Hepatocyte (in vitro differentiated cells): ENCODE measurements around the gene PNPLA5.

Source experiments
- EZH2 ChIP-seq: fragments of 200-600 bp; sonication (generic); IDR thresholded peaks from 2 replicates; pipeline ENCODE4 v1.6.1; 2016; ENCODE audit warnings: antibody characterized with exemption, mild to moderate bottlenecking, borderline replicate concordance
- EZH2phosphoT487 ChIP-seq: fragments of 200-600 bp; sonication (generic); IDR thresholded peaks from one replicate; pipeline ENCODE4 v1.6.1; 2018; ENCODE audit warnings: antibody characterized with exemption, mild to moderate bottlenecking, low read depth, moderate library complexity; ENCODE audit not compliant: unreplicated experiment, severe bottlenecking
- TF ChIP-seq, protein P1 (sequence below): fragments of 200-600 bp; sonication (generic); IDR thresholded peaks from 2 replicates; pipeline ENCODE4 v1.5.1; 2016; ENCODE audit warnings: antibody characterized with exemption, mild to moderate bottlenecking; ENCODE audit not compliant: poor library complexity

DNA sequence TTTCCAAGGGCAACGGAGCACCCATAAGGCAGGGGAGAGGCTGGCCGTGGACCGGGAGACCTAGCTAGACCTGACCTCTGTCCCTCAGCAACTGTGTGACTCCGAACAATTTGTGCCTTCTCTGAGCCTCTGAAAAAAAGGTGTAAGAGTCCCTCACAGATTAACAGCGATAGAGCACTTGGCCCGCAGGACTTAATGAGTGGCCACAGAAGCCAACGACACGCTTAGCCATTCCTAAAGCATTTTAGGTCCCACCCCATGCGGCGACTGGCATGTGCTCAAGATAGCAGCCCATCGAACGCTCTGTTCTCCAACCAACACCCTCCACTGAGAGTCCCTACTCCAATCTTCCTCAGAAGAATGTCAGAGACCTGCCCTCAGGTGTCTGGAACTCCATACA, 31.0 kb downstream of the PNPLA5 start:
- TF ChIP-seq, protein P1, sequence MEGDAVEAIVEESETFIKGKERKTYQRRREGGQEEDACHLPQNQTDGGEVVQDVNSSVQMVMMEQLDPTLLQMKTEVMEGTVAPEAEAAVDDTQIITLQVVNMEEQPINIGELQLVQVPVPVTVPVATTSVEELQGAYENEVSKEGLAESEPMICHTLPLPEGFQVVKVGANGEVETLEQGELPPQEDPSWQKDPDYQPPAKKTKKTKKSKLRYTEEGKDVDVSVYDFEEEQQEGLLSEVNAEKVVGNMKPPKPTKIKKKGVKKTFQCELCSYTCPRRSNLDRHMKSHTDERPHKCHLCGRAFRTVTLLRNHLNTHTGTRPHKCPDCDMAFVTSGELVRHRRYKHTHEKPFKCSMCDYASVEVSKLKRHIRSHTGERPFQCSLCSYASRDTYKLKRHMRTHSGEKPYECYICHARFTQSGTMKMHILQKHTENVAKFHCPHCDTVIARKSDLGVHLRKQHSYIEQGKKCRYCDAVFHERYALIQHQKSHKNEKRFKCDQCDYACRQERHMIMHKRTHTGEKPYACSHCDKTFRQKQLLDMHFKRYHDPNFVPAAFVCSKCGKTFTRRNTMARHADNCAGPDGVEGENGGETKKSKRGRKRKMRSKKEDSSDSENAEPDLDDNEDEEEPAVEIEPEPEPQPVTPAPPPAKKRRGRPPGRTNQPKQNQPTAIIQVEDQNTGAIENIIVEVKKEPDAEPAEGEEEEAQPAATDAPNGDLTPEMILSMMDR: no peak
- no peak for TF ChIP-seq EZH2phosphoT487
- TF ChIP-seq EZH2: no peak
